Natural killer cell (primary cell): Measurements from ENCODE around the gene COL19A1. TPM values are rescaled to one million over a fixed set of nuclear protein-coding genes. Genes with fewer than 3 reads are reported as not detected.

Experiments
- ATAC-seq, 3 donors: fragments of 150-1000 bp in 2 of 3; fragments of 200-7000 bp in 1 of 3; cut with Tn5 transposase; 1 replicate in 1 of 3; 2 replicates in 2 of 3; pipeline ENCODE4 v1.10.0; 2021; ENCODE audit warnings: mild to moderate bottlenecking in 2 of 3, moderate library complexity in 2 of 3
- DNase-seq, 2 donors: peaks; one replicate each; pipeline versions ENCODE4 v3.0.0 to v3.0.0-alpha.2; 2013 to 2021; ENCODE audit warnings: mixed read lengths in 1 of 2
- H3K27ac ChIP-seq: one replicate; pipeline ENCODE4 v1.5.1; 2013; ENCODE audit warnings: mild to moderate bottlenecking, low read length
- H3K27me3 ChIP-seq: one replicate; pipeline ENCODE4 v1.6.1; 2013; ENCODE audit warnings: low read length; ENCODE audit not compliant: control insufficient read depth, insufficient read depth
- H3K36me3 ChIP-seq: one replicate; pipeline ENCODE4 v1.6.1; 2013; ENCODE audit warnings: low read length; ENCODE audit not compliant: control insufficient read depth, insufficient read depth
- H3K4me1 ChIP-seq: one replicate; pipeline ENCODE4 v1.6.1; 2013; ENCODE audit warnings: low read length; ENCODE audit not compliant: control insufficient read depth, insufficient read depth
- H3K4me3 ChIP-seq: one replicate; pipeline ENCODE4 v1.5.1; 2013; ENCODE audit warnings: low read length
- H3K9me3 ChIP-seq: one replicate; pipeline ENCODE4 v1.6.1; 2013; ENCODE audit warnings: low read length; ENCODE audit not compliant: control insufficient read depth, insufficient read depth
- H3K27ac Mint-ChIP-seq, 2 donors: one replicate each; pipeline ENCODE4 v1.8.0; 2022; ENCODE audit warnings: mild to moderate bottlenecking in 2 of 2, mixed read lengths in 2 of 2, moderate library complexity in 1 of 2
- H3K27me3 Mint-ChIP-seq, 2 donors: one replicate each; pipeline ENCODE4 v1.8.0; 2022; ENCODE audit warnings: low read depth in 2 of 2, mixed read lengths in 2 of 2
- H3K36me3 Mint-ChIP-seq: one replicate; pipeline ENCODE4 v1.8.0; 2022; ENCODE audit warnings: mixed read lengths
- H3K4me1 Mint-ChIP-seq, 2 donors: one replicate each; pipeline ENCODE4 v1.8.0; 2022; ENCODE audit warnings: mixed read lengths in 2 of 2
- H3K4me3 Mint-ChIP-seq: one replicate; pipeline ENCODE4 v1.8.0; 2022; ENCODE audit warnings: mild to moderate bottlenecking, moderate library complexity, mixed read lengths
- H3K9me3 Mint-ChIP-seq, 2 donors: one replicate each; pipeline ENCODE4 v1.8.0; 2022; ENCODE audit warnings: mixed read lengths in 2 of 2
- WGBS: methylation state at CpG from one replicate; pipeline ENCODE4 v1.1.7; 2013; ENCODE audit warnings: missing lambda C conversion rate; ENCODE audit not compliant: insufficient coverage; 5-methylcytosine and 5-hydroxymethylcytosine counted together
- intact Hi-C: fragments of 100-400 bp; cut with micrococcal nuclease; formaldehyde crosslinking; loops from one replicate; pipeline ENCODE4 v1.14.2; 2022
- total RNA-seq, 4 donors: library from RNA; stranded (reverse); fragments of 120-200 nt in 1 of 4; gene quantifications; one replicate each; pipeline versions ENCODE4 v1.2.3 to v1.2.4, GENCODE V29; 2013 to 2022
- TF ChIP-seq, protein P1 (sequence below): fragments of 200-600 bp; IDR thresholded peaks from one replicate; pipeline ENCODE4 v1.8.0; 2022; ENCODE audit warnings: antibody characterized with exemption

The COL19A1 gene
- total RNA-seq, 3 donors from 2014 or later (not counting 1 experiment from before 2014, with no cell fraction given): 0.07 to 0.33 (median 0.18) TPM

DNA sequence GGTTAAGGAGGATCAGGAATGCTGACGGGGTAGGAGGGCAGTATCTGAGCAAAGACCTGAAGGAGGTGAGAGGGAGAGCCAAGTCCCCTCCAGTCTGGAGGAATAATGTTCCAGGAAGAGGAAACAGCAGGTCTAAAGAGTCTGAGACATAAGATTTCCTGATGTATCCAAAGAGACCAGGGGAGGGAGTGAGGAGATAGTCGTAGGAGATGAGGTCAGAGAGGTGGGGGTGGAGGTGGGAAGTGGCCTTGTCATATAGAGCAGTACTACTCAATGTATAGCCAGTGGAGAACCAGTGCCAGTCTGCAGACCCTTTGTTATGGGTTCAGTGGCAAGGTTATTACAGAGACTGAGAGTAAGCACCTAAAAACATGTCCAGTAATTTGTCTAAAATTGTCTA lies 305.9 kb downstream of the COL19A1 start:
- TF ChIP-seq, protein P1, sequence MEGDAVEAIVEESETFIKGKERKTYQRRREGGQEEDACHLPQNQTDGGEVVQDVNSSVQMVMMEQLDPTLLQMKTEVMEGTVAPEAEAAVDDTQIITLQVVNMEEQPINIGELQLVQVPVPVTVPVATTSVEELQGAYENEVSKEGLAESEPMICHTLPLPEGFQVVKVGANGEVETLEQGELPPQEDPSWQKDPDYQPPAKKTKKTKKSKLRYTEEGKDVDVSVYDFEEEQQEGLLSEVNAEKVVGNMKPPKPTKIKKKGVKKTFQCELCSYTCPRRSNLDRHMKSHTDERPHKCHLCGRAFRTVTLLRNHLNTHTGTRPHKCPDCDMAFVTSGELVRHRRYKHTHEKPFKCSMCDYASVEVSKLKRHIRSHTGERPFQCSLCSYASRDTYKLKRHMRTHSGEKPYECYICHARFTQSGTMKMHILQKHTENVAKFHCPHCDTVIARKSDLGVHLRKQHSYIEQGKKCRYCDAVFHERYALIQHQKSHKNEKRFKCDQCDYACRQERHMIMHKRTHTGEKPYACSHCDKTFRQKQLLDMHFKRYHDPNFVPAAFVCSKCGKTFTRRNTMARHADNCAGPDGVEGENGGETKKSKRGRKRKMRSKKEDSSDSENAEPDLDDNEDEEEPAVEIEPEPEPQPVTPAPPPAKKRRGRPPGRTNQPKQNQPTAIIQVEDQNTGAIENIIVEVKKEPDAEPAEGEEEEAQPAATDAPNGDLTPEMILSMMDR: no peak
- ATAC-seq (no peak), DNase-seq (no peak)
- H3K4me1 Mint-ChIP-seq: no peaks in the 10 kb centered on the region
- no peak overlapping the region for H3K27ac Mint-ChIP-seq
- H3K4me3 Mint-ChIP-seq: no peak overlapping the region
- H3K27ac ChIP-seq: no peak overlapping the region
- H3K4me1 ChIP-seq: no peaks in the 10 kb centered on the region
- peaks cover 3 to 11% of the 10 kb centered on the region in 2 donors for H3K9me3 Mint-ChIP-seq
- no peak overlapping the region for H3K4me3 ChIP-seq
- no peaks in the 10 kb centered on the region for H3K9me3 ChIP-seq
- H3K27me3 ChIP-seq: no peaks in the 10 kb centered on the region
- intact Hi-C loops: no loop called here
- no peaks in the 10 kb centered on the region for H3K36me3 Mint-ChIP-seq
- 61% methylated on average over 2 of the region's 2 CpGs for WGBS
- H3K36me3 ChIP-seq: no peaks in the 10 kb centered on the region
- no peaks in the 10 kb centered on the region for H3K27me3 Mint-ChIP-seq

DNA sequence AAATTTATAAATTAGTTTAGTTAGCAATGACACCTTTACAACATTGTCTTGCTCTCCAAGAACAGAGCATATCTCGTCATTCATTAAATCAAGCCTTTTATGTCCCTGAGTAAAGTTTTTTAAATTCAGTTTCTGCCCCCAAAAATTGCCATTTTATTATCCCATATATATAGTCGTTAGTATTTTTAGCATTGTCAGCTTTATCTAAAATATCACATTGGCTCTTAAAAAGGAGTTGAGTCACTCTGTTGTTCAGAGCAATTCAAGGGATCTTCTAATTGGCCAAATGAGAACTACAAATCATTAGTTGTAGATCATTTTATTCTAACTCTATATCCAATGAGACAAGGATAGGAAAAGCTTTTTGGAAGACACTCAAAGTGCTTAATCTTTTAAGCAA lies 309.4 kb downstream of the COL19A1 start:
- Mint-ChIP-seq H3K4me3 (no peak overlapping the region), H3K9me3 (peaks cover 3 to 11% of the 10 kb centered on the region in 2 donors), H3K36me3 (no peaks in the 10 kb centered on the region), H3K27ac (no peak overlapping the region), H3K4me1 (no peaks in the 10 kb centered on the region), H3K27me3 (no peaks in the 10 kb centered on the region)
- Histone ChIP-seq H3K36me3 (no peaks in the 10 kb centered on the region), H3K27me3 (no peaks in the 10 kb centered on the region), H3K27ac (no peak overlapping the region), H3K4me1 (no peaks in the 10 kb centered on the region), H3K9me3 (no peaks in the 10 kb centered on the region), H3K4me3 (no peak overlapping the region)
- 100% methylated on average over 1 of the region's 2 CpGs for WGBS
- intact Hi-C loops: no loop called here
- ATAC-seq (no peak), DNase-seq (no peak)
- TF ChIP-seq, protein P1: no peak

DNA sequence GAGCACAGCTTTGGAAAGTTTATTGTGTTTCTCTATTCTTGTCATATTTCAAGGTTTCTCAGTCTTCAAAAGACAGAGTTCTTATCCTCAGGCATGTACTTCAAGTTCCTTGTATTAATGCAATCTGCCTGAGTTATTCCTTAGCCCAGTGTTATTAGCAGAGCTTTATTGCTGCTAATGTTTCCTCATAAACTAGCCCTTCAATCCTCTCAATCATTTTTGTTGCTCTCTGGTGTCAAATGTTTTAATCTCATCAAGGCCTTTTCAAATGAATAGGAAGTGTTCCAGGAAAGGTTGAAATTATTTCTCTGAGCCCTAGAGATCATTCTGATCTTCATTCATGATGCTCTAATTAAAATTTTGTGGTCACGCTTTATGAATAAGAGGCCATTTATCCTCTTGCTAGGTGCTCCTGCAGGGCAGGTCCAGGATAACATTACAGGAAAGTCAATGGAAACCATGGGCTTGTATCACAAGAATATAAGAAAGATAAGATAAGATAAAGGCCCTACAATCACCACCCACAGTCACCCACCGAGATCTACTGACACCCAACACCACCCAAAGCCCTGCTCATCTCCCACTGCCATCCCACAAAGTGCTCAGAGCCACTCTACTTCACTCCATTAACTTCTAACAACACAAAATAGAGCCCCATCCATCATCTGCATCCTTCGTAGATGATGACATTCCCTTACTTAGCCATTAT lies 310.6 kb downstream of the COL19A1 start:
- peaks cover 3 to 11% of the 10 kb centered on the region in 2 donors for H3K9me3 Mint-ChIP-seq
- no peak overlapping the region for H3K27ac Mint-ChIP-seq
- 88% methylated on average over 3 of the region's 3 CpGs for WGBS
- ATAC-seq: no peak
- Histone ChIP-seq H3K4me3 (no peak overlapping the region), H3K27ac (no peak overlapping the region), H3K4me1 (no peaks in the 10 kb centered on the region), H3K27me3 (no peaks in the 10 kb centered on the region), H3K36me3 (no peaks in the 10 kb centered on the region), H3K9me3 (no peaks in the 10 kb centered on the region)
- TF ChIP-seq, protein P1: no peak
- H3K4me3 Mint-ChIP-seq: no peak overlapping the region
- DNase-seq: no peak
- intact Hi-C loops: no loop called here
- H3K27me3 Mint-ChIP-seq: no peaks in the 10 kb centered on the region
- no peaks in the 10 kb centered on the region for H3K4me1 Mint-ChIP-seq
- H3K36me3 Mint-ChIP-seq: no peaks in the 10 kb centered on the region
